KOPT-K1 (cell line): ENCODE results near the gene WIPF1.

Experiments
- H3K27ac ChIP-seq: fragments of 200-600 bp; sonication (generic); 2 replicates; pipeline ENCODE4 v1.5.1; 2016; ENCODE audit warnings: antibody characterized with exemption, mild to moderate bottlenecking, low read depth, low read length; ENCODE audit not compliant: poor library complexity, severe bottlenecking
- H3K36me3 ChIP-seq: fragments of 200-600 bp; sonication (generic); 2 replicates; pipeline ENCODE4 v1.5.1; 2017; ENCODE audit warnings: antibody characterized with exemption, mild to moderate bottlenecking, low read length, moderate library complexity; ENCODE audit not compliant: insufficient read depth
- H3K9me3 ChIP-seq: fragments of 200-600 bp; sonication (generic); 2 replicates; pipeline ENCODE4 v1.5.1; 2017; ENCODE audit warnings: antibody characterized with exemption, low read length, mild to moderate bottlenecking; ENCODE audit not compliant: insufficient read depth, poor library complexity, severe bottlenecking

WIPF1 gene

DNA sequence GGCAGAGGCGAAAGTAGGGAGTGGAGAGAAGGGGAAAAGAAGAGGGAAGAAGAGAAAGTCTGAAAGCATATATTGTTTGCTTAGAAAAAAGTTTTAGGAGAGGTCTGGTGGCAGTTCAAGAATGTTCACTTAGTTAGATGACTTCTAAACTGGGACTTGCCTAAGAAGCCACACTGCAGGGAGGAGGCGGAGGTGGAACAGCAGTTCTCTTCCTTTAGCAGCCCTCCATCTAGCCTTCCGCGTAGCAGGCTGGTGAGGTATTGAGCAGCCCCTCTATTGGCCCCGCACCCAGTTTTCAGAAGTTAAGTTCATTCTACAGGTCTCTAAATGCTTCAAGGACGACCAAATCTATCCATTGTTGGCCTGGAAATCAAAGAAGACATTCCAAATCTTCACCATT is 31.9 kb upstream of the WIPF1 start:
- H3K27ac ChIP-seq, result no peak overlapping the region

DNA sequence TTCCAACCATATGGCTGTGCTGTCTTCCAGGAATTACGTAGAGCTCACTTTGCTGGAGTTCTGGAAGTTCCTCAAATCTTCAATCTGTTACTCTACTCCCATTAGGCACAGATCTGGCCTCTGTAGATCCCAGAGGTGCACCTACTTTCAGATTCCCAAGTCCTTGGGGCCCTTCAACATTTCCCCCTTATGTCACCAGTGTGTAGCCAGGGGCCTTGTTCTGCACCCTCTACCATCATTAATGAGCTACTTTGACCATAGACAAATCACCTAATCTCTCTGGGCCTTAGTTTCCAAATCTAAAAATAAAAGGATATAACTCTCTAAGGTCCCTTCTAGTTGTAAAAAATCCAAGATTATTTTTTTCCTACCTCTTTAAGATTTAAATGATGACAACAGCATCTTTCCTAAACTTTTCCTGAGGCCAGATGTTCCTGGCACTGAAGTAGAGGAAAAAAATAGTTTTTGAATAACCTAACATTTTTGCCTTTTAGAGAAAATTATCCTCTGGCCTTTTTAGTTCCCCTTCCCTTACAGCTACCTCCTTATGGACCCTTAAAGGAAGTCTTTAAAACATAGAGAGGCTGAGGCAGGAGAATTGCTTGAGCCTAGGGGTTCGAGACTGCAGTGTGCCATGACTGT is 31.0 kb upstream of the WIPF1 start:
- Histone ChIP-seq H3K9me3 (no peaks in the 10 kb centered on the region), H3K27ac (no peak overlapping the region), H3K36me3 (peaks cover 76% of the 10 kb centered on the region)

More for the DNA sequence above, 31.9 kb upstream of the WIPF1 start:
- Histone ChIP-seq H3K36me3 (peaks cover 67% of the 10 kb centered on the region), H3K9me3 (no peaks in the 10 kb centered on the region)

DNA sequence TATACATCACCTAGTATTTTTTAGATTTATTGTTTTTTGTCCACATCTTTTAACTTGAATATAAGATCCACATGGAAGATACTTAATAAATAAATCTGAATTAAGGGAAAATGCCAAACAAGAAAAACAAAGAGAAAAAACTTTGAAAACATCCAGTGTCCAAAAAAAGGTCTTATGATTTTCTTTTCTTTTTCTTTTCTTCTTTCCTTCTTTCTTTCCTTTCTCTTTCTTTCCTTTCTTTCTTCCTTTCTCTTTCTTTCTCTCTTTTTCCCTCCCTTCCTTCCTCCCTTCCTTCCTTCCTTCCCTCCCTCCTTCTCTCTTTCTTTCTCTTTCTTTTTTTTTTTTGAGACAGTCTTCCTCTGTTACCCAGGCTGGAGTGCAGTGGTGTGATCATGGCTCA is 29.6 kb upstream of the WIPF1 start:
- no peaks in the 10 kb centered on the region for H3K9me3 ChIP-seq
- peaks cover 90% of the 10 kb centered on the region for H3K36me3 ChIP-seq
- no peak overlapping the region for H3K27ac ChIP-seq

DNA sequence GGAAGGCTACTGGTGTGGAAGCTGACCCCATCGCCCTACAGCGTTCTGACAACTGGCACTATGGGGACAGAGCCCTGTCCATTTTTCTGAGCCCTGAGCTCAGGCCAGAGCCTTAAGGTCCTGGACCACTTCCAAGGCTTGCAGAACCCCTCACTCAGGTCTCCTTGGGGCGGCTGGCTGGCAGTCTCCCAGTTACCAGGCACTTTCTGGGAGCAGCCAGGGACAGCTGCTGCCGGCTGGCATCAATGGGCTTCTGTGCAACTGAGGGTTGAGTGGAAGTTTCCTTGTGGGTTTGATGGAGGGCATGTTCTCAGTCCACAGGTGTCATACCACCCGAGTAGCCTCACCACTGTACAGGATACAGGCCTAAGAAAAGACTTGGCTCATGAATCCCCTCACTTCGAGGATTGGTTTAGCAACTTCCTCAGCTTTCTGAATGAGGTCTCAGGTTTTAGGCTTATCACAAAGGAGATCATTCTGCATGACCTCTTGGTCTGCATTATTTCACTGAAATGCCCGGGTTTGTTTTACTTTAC is 27.4 kb upstream of the WIPF1 start:
- H3K36me3 ChIP-seq, result peaks cover 82% of the 10 kb centered on the region
- H3K27ac ChIP-seq, result no peak overlapping the region
- no peaks in the 10 kb centered on the region for H3K9me3 ChIP-seq

DNA sequence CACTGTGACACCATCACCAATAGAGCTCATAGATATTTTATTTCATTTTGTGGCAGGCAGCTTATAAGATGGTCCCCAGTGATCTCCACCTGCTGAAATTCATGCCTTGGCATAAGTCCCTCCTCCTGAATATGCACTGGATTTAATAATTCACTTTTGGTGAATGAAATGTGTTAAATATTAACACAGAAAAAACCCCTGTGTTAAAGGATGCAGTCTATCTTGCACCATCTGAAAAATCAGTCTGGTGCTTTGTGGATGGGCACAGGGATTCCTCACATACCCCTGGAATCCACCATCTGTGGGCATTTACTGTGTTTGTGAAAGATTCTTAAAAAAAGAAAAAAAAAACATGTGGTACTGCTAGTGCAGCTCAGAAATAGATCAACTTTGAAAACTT is 26.1 kb upstream of the WIPF1 start:
- Histone ChIP-seq H3K36me3 (peaks cover 77% of the 10 kb centered on the region), H3K9me3 (no peaks in the 10 kb centered on the region), H3K27ac (no peak overlapping the region)

DNA sequence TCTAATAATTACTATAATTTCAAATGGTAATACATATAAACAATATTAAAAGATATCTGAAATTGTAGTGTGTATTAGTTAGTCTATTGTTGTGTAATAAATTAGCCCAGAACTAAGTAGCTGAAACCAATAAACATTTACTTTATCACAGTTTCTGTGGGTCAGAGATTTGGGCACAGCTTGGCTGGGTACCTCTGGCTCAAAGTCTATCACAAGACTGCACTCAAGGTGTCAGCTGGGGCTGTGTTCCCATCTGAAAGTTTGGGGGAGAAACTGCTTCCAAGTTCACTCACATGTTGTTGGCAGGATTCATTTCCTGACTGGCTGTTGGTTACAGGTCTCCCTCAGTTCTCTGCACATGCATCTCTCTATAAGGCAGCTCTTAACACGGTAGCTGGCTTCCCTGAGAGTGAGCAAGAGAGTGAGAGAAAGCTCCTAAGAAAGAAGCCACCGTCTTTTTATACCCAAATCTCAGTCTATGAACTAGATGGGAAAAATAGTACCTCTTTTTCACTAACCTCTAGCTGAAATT is 25.6 kb upstream of the WIPF1 start:
- Histone ChIP-seq H3K36me3 (peaks cover 72% of the 10 kb centered on the region), H3K27ac (no peak overlapping the region), H3K9me3 (no peaks in the 10 kb centered on the region)

DNA sequence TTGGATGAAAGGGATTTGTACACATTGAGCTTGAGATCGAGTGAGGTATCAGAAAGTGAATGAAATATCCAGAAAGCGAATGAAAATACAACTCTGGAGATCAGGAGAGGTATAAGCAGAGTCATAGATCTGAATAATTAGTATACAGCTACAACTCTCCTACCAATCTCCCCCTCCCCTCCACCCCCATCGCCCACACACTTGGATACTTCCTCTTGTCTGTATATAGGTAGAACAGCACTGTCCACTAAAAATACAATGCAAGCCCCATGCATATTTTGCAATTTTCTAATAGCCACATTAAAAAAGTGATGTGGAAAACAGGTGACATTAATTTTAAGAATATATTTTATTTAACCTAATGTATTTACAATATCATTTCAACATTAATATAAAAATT is 23.7 kb upstream of the WIPF1 start:
- Histone ChIP-seq H3K36me3 (peaks cover 72% of the 10 kb centered on the region), H3K27ac (no peak overlapping the region), H3K9me3 (no peaks in the 10 kb centered on the region)

DNA sequence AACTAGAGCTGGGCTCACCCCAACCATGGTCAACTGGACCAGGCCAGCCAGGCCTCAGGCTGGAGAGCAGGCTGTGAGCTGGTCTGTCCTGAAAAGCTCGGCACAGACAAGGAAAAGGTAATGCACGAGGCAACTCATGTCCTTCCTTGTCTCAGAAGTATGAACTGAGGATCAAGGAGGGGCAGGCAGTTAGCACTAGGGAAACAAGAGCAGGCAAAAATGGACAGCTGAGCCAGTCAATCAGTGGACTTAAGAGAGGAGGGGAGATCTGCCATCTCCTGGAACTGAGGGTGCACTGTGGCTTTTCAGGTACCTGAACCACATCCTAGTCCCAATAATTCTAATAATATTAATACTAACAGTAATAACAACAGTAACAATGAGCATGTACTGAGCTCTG is 20.6 kb upstream of the WIPF1 start:
- Histone ChIP-seq H3K36me3 (peaks cover 62% of the 10 kb centered on the region), H3K27ac (peak overlapping the region; percentile 36), H3K9me3 (no peaks in the 10 kb centered on the region)

DNA sequence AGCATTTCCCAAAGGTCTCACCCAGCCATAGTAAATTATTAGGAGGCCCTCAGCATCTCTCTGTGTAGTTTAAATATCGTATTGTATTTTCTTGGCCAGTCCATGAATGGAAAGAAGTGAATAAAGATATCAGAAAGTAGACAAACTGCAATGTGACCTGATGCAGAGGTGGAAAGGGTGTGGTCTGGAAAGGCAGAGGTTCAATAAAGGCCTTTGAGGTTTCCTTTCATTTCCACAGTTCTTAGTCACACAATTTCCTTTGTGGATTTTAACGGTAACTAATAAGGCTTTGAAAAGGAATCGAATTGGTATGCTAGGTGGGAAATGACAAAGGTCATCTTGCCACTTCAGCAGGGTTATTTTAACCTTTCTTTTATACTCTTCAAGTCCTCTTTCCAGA is 20.1 kb upstream of the WIPF1 start:
- peak overlapping the region; percentile 36 for H3K27ac ChIP-seq
- no peaks in the 10 kb centered on the region for H3K9me3 ChIP-seq

DNA sequence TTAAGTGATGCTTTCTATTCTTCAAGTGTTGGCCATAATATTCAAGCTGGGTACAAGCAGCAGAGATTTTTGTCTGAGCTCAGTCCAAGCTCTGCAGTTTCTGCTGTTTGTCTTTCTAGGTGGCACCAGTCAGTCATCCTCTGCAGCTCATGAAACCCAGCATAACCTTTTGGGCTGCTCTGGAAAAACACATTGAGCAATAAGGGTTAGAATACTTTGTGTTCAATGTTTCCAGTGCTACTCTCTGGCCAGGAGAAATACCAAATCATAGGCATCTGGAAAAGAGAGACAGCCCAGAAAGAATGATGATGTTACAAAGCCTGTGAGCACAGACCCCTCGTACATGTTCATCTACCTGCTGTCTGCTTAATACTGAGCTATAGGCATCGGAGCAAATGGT is 19.5 kb upstream of the WIPF1 start:
- Histone ChIP-seq H3K9me3 (no peaks in the 10 kb centered on the region), H3K27ac (peak overlapping the region; percentile 36), H3K36me3 (peaks cover 52% of the 10 kb centered on the region)

More for the DNA sequence above, 20.1 kb upstream of the WIPF1 start:
- H3K36me3 ChIP-seq, result peaks cover 57% of the 10 kb centered on the region

DNA sequence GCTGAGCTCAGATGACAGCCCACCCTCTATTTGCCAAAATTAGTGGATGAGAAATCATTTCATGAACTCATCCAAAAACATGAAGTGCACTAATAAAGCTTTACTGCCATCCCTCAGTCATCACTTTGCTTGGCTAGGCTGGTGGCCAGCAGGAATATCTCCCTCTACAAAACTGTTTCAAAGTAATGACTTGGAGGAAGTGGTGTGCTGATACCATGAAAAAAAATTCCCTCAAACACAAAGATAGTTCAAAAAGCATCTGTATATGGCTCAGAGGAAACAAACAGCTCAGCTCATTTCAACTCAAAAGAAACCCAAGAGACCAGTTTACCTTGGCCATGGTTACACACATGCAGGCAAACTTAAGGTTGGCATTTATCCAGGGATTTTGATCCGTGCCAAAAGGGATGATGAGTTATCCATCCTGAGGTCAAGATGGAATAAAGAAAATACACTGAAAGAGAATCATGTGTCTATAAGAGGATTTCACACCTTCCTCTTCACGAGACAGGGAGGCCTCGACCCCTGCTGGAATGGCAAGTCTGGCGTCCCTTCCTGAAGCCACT is 18.4 kb upstream of the WIPF1 start:
- peak overlapping the region; percentile 52 for H3K27ac ChIP-seq

DNA sequence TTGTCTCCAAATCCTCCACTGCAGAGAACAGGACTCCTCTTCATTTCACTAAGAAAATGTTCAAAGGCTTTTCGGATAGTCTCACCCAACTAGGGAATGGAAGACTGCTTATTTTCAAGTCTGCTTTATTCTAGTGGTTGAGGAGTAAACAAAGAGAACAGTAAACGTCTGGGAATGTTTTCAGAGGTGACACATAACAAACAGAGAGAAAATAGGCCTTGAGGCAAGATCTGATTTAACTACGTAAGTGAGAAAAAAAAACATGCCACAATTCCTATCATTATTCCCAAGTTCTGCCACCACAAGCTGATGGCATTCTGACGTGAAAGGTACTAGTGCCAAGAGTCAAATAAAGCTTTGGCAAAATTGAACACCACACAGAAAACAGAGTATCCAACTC is 16.7 kb upstream of the WIPF1 start:
- Histone ChIP-seq H3K27ac (no peak overlapping the region), H3K36me3 (peaks cover 47% of the 10 kb centered on the region), H3K9me3 (no peaks in the 10 kb centered on the region)

More for the DNA sequence above, 18.4 kb upstream of the WIPF1 start:
- Histone ChIP-seq H3K9me3 (no peaks in the 10 kb centered on the region), H3K36me3 (peaks cover 52% of the 10 kb centered on the region)

DNA sequence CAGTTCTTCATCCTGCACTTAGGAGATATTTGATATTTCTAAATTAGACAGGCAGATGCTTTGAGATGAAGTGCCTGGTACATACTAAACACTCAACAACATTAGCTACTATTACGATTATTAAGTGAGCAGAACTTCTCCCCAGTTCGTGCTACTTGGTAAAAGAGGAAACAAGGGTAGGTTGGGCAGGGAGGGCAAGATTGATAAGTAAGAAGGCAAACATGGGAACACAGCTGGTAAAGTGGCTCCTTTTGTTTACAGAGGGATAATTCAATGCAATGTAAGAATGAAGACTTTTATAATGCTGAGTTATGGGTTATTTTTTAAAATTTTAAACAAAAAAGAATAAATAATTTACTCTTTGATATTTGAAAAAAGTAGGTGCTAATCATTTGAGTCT is 15.9 kb upstream of the WIPF1 start:
- H3K9me3 ChIP-seq, result no peaks in the 10 kb centered on the region
- peaks cover 49% of the 10 kb centered on the region for H3K36me3 ChIP-seq
- H3K27ac ChIP-seq, result no peak overlapping the region

DNA sequence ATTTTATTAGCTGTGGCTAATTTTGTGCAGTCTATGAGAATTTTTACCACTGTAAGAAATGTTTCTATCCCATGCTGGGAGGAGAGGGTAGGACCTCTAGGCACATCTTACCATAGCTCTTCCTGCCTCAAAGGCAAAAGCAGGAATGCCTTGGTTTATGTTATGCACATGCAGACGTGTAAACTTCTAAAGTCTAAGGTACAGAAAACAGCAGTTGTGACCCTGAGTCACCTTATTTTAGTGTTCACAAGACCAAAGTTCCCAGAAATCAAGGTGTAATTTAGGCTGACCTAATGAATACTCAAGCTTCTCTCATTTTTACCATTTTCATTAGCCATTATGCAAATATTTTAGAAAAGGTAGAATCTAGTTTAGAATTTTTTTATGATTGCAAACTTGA is 15.4 kb upstream of the WIPF1 start:
- H3K36me3 ChIP-seq, result peaks cover 49% of the 10 kb centered on the region
- H3K27ac ChIP-seq, result no peak overlapping the region
- H3K9me3 ChIP-seq, result no peaks in the 10 kb centered on the region

DNA sequence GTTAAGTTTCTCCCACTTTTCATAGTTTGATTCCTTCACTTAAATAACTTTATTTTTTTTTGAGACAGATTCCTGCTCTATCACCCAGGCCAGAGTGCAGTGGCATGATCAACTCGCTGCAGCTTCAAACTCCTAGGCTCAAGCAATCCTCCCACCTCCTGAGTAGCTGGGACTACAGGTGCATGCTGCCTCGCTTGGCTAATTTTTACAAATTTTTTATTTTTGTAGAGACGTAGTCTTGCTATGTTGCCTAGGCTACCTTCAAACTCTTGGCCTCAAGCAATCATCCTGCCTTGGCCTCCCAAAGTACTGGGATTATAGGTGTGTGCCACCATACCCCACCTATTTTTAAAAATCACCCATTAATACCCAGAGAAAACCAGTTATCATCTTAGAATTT is 14.2 kb upstream of the WIPF1 start:
- no peak overlapping the region for H3K27ac ChIP-seq
- H3K9me3 ChIP-seq, result no peaks in the 10 kb centered on the region

DNA sequence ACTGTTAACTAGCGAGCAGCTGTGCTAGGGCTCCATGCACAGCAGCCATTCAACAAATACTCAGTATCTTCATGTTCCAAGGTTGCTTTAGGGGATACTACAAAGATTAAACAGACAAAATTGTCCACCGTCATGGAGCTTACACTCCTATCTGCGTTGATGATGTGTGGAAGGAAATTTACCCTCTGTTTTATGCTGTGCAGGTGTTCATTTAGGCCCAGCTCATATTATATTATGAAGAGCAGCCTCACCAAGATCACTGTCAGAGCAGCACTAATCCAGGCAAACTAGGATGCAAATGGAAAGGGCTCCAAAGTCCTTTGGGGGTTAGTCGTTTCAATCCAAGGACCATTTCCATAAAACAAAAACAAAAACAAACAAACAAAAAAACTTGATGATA is 13.4 kb upstream of the WIPF1 start:
- H3K9me3 ChIP-seq, result no peaks in the 10 kb centered on the region
- peak overlapping the region; percentile 2 for H3K27ac ChIP-seq
- H3K36me3 ChIP-seq, result peaks cover 38% of the 10 kb centered on the region

More for the DNA sequence above, 14.2 kb upstream of the WIPF1 start:
- peaks cover 40% of the 10 kb centered on the region for H3K36me3 ChIP-seq
